ENCODE measurements around the gene TUBB6. TPM values are rescaled to one million over a fixed set of nuclear protein-coding genes. Genes with fewer than 3 reads are reported as not detected.

TUBB6 gene
- total and polyA plus RNA-seq, 2 donors (not counting 3 experiments of a cell fraction or from before 2014, with no cell fraction given), result 440 to 747 TPM

DNA sequence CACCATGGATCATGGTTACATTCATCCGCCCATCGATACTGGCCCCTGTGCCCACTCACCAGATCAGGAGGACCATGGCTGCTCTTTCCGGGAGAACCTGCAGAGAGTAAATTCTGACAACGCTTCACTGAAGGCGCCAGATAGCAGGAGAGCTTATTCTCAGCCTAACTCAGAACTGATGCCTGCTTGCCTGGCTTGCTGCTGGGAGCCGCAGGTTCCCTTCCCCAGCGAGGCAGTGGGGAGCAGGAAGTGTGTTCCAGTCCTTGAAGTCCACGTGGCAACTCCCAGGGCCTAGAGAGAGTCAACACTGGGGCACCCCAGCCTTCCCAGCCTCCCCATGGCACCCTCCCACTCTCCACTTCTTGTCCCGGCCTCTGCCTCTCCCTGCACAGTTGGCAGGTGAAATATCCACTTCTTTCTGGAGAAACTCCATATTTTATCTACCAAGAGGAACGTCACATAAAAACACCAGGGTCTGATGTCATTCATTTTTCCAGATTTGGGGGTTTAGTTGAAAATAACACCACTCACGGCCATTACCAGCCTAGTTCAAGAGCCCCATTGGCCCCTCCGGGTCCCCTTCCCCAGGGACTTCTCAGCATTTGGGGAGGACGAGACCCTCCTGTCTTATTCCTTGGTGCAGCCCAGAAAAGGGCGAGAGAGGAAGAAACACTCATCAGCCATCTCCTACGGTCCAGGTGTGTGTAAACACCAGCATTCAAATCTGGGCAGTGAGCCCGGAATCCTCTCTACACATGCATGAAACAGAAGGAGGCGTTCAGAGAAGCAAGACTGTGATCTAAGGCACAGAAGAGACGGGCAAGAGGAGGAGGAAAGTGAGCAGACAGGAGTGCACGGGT lies 3.5 kb upstream of the TUBB6 start:
- no TSS peak for BruUV-seq (replicated peaks)
- H3K4me1 ChIP-seq (ENCODE audit: control insufficient read depth, extremely low read depth, insufficient read depth, low read length), result peaks cover 10% of the 10 kb centered on the region
- dilution Hi-C loops (cut with MboI; ENCODE audit: extremely low pct_ligation_motif_present, low sequenced_read_pairs) (no loop called here), intact Hi-C loops (cut with micrococcal nuclease) (no loop called here)
- H3K79me2 ChIP-seq (ENCODE audit: control insufficient read depth, insufficient read depth, low read length), result peaks cover 31% of the 10 kb centered on the region
- no peak overlapping the region for H3K4me2 ChIP-seq (ENCODE audit: insufficient read depth, low read length)
- H3K27ac ChIP-seq (ENCODE audit: insufficient read depth, low read depth, low read length), result no peak overlapping the region
- no peaks in the 10 kb centered on the region for H3K36me3 ChIP-seq (ENCODE audit: control insufficient read depth in 2 of 2, extremely low read depth in 1 of 2, insufficient read depth in 2 of 2, low read length in 2 of 2)
- ChIA-PET POLR2A (interaction anchor here (0.7 kb wide), 1 partner anchor 24 kb away, joined by 3 read pairs; no protein-coding TSS in a partner anchor), CTCF (interaction anchor here (1.6 to 2.0 kb wide), 3 partner anchors 21 to 33 kb away, joined by 3 to 9 read pairs (median 8); no protein-coding TSS in a partner anchor)
- no peaks in the 10 kb centered on the region for H4K20me1 ChIP-seq (replicated peaks; ENCODE audit: control insufficient read depth, extremely low read depth, insufficient read depth, low read length)
- H3K9me3 ChIP-seq (replicated peaks; ENCODE audit: control insufficient read depth, insufficient read depth, low read length), result no peaks in the 10 kb centered on the region
- no peaks in the 10 kb centered on the region for H3K27me3 ChIP-seq (ENCODE audit: control insufficient read depth in 2 of 2, insufficient read depth in 2 of 2, low read length in 2 of 2)
- TF ChIP-seq, protein P1, sequence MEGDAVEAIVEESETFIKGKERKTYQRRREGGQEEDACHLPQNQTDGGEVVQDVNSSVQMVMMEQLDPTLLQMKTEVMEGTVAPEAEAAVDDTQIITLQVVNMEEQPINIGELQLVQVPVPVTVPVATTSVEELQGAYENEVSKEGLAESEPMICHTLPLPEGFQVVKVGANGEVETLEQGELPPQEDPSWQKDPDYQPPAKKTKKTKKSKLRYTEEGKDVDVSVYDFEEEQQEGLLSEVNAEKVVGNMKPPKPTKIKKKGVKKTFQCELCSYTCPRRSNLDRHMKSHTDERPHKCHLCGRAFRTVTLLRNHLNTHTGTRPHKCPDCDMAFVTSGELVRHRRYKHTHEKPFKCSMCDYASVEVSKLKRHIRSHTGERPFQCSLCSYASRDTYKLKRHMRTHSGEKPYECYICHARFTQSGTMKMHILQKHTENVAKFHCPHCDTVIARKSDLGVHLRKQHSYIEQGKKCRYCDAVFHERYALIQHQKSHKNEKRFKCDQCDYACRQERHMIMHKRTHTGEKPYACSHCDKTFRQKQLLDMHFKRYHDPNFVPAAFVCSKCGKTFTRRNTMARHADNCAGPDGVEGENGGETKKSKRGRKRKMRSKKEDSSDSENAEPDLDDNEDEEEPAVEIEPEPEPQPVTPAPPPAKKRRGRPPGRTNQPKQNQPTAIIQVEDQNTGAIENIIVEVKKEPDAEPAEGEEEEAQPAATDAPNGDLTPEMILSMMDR (IDR thresholded peaks at IDR 0.05; ENCODE audit: extremely low read depth in 1 of 2, insufficient read depth in 1 of 2, low read depth in 1 of 2, low read length in 2 of 2), result no peak
- TF ChIP-seq FOS (IDR thresholded peaks at IDR 0.05; ENCODE audit: borderline replicate concordance, insufficient read depth, low read length), result no peak
- no peak overlapping the region for H3K9ac ChIP-seq (replicated peaks; ENCODE audit: extremely low read depth, insufficient read depth, low read length)
- DNase-seq (ENCODE audit: low read depth, low spot score), result no peak
- no peak overlapping the region for H3K4me3 ChIP-seq (replicated peaks in 1 of 3; ENCODE audit: insufficient read depth in 1 of 3, low read depth in 1 of 3, low read length in 3 of 3)
- no peak for FAIRE-seq
- no peaks in the 10 kb centered on the region for H3K9me1 ChIP-seq (replicated peaks; ENCODE audit: control insufficient read depth, extremely low read depth, insufficient read depth, low read length)
- no peak overlapping the region for H2AFZ ChIP-seq (ENCODE audit: low read depth, low read length)

DNA sequence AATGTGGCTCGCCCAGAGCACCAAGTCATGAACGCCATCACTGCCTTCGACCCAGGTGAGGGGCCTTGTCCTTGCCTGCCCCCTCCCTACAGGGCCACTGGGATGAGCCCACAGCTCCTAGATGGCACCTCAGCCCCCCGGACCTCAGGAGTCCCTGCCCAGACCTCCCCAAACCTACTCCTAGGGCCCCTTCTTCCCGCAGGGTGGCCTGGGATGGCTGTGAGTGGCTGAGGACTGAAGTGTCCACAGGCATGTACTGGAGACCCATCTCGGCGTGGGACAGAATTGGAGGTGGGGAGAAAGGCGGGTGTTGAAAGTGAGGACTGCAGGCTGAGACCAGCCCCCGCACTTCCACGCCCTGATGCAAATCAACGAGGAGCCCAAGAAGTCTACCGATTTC lies 2.8 kb upstream of the TUBB6 start:
- Histone ChIP-seq H3K36me3 (ENCODE audit: control insufficient read depth in 2 of 2, extremely low read depth in 1 of 2, insufficient read depth in 2 of 2, low read length in 2 of 2) (no peaks in the 10 kb centered on the region), H3K4me3 (replicated peaks in 1 of 3; ENCODE audit: insufficient read depth in 1 of 3, low read depth in 1 of 3, low read length in 3 of 3) (no peak overlapping the region), H3K27me3 (ENCODE audit: control insufficient read depth in 2 of 2, insufficient read depth in 2 of 2, low read length in 2 of 2) (no peaks in the 10 kb centered on the region), H3K4me2 (ENCODE audit: insufficient read depth, low read length) (no peak overlapping the region), H3K9me3 (replicated peaks; ENCODE audit: control insufficient read depth, insufficient read depth, low read length) (no peaks in the 10 kb centered on the region), H2AFZ (ENCODE audit: low read depth, low read length) (no peak overlapping the region), H4K20me1 (replicated peaks; ENCODE audit: control insufficient read depth, extremely low read depth, insufficient read depth, low read length) (no peaks in the 10 kb centered on the region), H3K9me1 (replicated peaks; ENCODE audit: control insufficient read depth, extremely low read depth, insufficient read depth, low read length) (no peaks in the 10 kb centered on the region), H3K9ac (replicated peaks; ENCODE audit: extremely low read depth, insufficient read depth, low read length) (no peak overlapping the region), H3K27ac (ENCODE audit: insufficient read depth, low read depth, low read length) (no peak overlapping the region), H3K79me2 (ENCODE audit: control insufficient read depth, insufficient read depth, low read length) (peaks cover 36% of the 10 kb centered on the region), H3K4me1 (ENCODE audit: control insufficient read depth, extremely low read depth, insufficient read depth, low read length) (peaks cover 14% of the 10 kb centered on the region)
- DNase-seq (ENCODE audit: low read depth, low spot score), result no peak
- ChIA-PET CTCF (interaction anchor here (1.6 to 1.7 kb wide), 2 partner anchors 22 to 33 kb away, joined by 3 to 8 read pairs; no protein-coding TSS in a partner anchor), POLR2A (no interaction called here)
- dilution Hi-C loops (cut with MboI; ENCODE audit: extremely low pct_ligation_motif_present, low sequenced_read_pairs) (no loop called here), intact Hi-C loops (cut with micrococcal nuclease) (no loop called here)
- TF ChIP-seq, protein P1 (IDR thresholded peaks at IDR 0.05; ENCODE audit: extremely low read depth in 1 of 2, insufficient read depth in 1 of 2, low read depth in 1 of 2, low read length in 2 of 2), result no peak
- BruUV-seq (replicated peaks), result no TSS peak
- no peak for FAIRE-seq

Measured in endothelial cell of umbilical vein (primary cell).